Stimulated activated naive CD8-positive, alpha-beta T cell treated with anti-CD3 and anti-CD28 coated beads, Interleukin-15, Interleukin-2, amounts not matched to agents 100 U/mL and 50 U/mL, for 24 hours (primary cell): ENCODE data around the gene DAB1.

Source experiments
- ATAC-seq: fragments of 150-1000 bp; cut with Tn5 transposase; one replicate; pipeline ENCODE4 v1.10.0; 2021
- DNase-seq: peaks from one replicate; pipeline ENCODE4 v3.0.0; 2021

The DAB1 gene

DNA sequence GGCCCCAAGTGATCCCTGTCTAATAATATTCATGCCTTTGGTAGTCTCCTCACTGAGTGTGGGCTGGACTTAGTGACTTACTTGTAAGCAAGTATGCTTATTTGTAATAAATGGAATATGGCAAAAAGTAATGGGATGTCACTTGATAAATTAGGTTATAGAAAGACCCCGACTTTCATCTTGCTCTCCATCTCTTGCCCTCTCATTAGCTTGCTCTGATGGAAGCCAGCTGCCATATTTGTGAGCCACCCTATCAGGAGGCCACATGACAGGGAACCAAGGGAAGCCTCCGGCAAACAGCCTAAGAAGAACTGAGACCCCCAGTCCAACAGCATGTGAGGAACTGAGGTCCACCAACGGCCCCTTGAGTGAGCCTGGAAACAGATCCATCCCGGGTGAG lies 107.0 kb downstream of the DAB1 start:
- ATAC-seq (no peak), DNase-seq (no peak)

DNA sequence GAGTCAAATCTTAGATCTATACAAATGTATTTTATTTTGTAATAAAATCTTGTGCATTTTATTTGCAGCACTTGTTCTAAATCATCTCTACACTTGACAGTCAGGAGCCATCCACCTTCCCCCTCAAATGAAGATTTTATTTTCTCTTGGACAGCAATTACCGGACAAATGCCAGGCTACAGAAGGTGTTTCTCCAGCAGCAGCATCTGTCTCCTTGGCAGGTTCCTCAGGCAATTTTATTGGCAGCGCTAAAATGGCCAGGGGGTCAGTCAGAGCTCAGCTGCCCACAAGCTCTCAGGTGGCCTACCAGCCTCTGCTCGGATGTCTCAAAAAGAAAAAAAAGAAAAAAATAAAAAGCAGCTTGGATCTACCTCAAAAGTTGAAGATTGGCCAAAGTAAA lies 107.6 kb downstream of the DAB1 start:
- DNase-seq: no peak
- no peak for ATAC-seq

DNA sequence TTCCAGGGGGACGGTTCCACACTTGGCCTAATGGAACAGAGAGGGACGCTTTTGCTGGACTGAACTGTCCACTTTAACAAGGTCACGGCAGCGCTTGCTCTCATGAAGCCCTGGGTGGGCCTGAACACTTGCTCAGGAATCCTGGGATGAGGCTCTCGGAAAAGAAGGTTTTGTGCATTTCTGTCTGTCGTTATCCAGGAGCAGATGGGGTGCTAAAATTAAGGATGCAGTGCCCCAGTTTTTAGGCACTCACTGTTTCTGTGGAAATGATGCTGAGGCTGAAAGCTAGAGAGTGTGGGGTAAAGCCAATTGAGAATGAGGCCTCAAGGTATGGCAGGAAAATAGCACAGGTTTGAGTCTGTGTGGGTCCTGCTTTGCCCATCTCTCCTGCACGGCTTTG lies 111.0 kb downstream of the DAB1 start:
- DNase-seq (no peak), ATAC-seq (no peak)

DNA sequence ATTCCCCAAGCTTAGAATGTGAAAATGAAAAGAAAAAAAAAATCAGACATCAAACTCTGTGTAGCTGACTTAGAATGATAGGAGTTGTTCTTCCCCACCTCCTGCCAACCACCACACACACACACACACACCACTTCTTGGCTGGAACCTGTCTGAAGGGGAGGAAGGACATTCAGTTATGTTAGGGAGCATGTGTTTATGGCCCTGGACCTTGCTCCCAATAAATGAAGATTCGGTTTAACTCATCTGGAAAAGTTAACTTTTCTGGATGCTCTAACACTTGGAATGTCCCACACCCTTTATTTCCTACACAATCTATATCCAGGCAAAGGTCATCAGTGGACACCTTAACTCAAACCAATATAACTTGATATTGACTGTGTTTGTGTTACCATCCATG lies 112.4 kb downstream of the DAB1 start:
- DNase-seq: no peak
- ATAC-seq: no peak

DNA sequence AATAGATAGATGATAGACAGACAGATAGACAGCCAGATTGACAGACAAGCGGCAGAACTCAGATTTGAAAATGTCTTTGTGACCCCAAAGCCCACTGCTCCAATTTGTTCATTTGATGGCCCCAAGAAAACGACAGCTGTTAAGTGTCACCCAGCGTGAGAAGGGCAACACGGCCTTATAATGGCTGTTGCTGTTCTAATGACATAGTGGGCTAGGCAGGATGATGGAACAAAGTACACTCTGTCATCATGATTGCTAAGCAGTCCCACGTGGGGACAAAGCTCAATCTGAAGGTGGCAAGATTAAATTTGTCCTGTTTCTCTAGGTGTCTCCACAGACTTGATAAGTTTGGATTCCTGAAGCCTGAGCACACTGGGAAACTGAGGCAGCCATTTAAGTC lies 112.9 kb downstream of the DAB1 start:
- no peak for ATAC-seq
- DNase-seq: no peak

DNA sequence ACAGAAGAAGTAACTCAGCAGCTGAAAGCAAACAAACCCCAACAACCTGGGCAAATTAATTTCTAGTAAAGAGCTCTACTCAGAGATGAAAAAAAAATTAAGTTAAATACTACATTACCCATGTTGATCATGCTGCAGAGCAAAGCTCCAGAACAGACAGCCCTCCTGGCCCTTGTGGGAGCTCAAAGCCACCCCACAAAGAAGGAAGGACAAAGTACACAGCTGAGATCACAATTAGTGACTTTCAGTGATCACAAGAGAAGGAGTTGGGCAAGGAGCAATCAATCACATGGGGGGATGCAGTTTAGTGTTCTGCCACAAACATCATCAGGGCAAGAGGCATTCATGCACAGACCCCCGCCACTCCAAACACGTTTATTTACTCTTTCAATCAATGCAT lies 114.2 kb downstream of the DAB1 start:
- no peak for ATAC-seq
- no peak for DNase-seq

DNA sequence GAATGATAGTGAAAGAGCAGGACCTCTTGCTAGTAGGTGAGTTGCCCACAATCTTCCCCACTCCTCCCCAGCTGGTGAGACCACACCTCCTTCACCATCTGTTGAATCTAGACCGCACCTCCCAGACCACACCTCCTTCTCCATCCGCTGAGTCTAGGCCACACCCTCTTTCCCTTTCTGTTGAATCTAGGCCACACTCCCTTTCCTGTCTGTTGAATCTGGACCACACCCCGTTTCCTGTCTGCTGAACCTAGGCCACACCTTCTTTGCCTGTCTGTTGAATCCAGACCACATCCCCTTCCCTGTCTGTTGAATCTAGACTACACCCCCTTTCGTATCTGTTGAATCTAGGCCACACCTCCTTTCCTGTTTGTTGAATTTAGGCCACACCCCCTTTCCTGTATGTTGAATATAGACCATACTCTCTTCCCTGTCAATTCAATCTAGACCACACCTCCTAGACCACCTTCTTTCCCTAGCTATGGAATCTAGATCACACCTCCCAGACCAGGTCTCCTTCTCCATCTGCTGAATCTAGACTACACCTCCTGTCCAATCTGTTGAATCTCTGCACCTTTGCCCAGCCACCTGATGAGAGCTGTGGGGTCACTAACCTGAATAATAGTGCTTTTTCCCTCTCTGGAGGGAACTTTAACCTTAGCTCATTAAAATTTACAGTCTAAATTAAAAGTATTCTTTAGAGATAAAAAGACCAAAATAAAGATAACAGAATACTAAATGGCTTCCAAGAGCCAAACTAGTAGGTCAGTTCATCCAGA lies 116.3 kb downstream of the DAB1 start:
- DNase-seq: peak; percentile 5

DNA sequence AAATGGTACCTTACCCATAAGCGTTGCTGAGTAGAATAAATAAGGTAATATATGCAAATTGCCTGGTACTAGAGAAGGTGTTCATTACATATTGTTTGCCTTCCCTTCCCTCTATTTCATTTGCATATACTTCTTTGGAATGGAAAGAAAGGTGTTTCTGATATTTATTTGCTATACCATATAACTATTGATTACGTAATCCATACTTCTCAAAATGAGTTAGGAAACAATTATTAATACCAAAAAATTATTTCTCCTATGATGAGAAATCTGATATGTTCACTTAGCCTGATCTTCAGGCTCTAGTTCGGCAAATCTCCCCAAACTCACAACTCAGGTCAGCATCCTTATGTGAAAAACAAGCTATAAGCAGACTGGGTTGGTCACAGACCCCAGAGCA lies 119.3 kb downstream of the DAB1 start:
- ATAC-seq (no peak), DNase-seq (no peak)

More for the DNA sequence above, 116.3 kb downstream of the DAB1 start:
- peak; percentile 71 for ATAC-seq

DNA sequence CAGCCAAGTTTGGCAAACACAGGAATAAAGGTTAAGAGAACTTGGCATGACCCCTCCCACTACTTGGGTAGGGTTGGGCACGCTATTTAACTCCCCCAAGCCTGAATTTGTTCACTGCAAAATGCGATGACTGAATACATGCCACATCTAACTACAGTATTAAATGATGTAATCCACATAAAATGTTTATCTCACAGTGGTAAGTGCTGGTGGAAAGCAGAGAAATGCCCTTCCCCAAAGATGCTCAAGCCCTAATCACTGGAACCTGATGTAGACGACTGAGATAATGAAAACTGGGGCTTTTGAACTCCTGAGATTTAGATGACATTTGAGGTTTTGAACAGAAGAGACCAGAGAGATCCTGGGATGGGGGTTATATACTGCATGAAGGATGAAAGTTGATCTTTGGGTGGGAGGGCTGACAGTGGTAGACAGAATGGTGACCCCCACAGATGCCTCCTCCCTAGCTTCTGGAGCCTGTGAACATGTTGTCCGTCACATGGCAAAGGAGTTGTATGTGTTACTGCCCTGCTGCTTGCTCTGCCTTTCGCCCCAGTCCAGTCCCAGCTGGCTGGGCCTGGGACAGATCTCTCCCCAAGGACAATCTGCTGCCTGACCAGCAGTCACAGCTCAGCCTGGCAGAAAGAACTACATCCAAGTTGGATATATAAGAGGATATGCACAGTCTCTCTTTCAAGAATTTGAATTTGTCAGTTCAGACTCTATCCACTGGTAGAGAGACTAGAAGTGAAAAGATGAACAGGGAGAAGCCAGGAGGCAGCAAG lies 120.9 kb downstream of the DAB1 start:
- no peak for DNase-seq
- no peak for ATAC-seq

DNA sequence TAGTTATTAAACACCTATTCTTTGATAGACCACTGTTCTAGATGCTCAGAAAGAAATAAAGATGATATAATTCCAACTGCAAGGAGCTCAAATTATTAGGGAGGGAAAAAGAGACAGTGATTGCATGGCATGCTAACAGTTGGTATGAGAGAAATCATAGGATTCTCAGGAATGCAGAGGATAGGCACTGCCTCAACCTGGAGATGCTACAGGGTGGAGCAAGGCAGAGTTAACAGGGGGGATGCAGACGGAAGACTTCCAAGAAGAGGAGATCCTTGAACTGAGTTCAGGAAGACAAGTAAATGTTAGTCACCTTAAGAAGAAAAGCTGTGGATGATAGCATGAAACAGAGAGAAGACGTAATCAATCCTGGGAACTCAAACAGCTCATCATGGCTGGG lies 123.7 kb downstream of the DAB1 start:
- ATAC-seq: no peak
- no peak for DNase-seq

DNA sequence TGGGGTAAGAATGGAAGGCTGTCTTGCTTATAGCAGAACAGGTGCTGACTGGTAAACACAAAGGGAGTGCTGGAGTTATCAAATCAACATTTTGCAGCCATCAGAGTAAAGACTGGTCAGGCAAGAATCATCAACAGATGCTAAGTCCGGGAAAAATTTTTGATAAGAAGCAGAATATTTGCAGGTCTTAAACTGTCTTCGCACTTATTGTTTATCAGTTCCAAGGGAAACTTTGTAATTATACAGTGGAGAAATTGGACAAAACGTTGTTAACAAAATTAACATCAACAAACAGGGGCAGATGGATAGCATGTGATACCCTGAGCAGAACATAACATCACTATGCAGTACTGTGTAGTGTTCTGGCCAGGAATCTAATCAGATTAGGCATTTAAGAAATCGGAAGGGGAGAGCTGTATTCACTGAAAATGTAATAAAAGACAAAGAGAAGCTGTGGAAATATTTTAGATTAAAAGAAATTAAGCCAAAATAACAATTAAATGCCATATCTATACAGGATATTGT lies 127.1 kb downstream of the DAB1 start:
- no peak for DNase-seq
- ATAC-seq: no peak

DNA sequence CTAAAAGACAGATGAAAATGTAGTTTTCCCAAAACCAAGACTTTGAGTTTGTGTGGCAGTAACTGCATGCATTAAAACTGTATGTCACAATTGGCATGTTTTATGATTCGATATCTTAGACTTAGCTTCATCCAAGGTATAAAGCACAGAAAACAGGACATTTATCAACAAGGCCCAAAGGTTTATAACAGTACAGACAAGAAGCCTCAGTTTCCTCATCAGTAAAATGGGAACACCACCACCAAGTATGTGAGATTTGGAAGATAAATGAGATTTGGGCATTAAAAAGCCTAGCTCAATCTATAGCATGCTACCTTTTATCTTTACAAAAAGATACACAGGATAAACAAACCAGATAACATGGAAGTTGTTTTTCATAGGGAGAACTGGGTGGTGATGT lies 128.5 kb downstream of the DAB1 start:
- ATAC-seq (no peak), DNase-seq (no peak)

DNA sequence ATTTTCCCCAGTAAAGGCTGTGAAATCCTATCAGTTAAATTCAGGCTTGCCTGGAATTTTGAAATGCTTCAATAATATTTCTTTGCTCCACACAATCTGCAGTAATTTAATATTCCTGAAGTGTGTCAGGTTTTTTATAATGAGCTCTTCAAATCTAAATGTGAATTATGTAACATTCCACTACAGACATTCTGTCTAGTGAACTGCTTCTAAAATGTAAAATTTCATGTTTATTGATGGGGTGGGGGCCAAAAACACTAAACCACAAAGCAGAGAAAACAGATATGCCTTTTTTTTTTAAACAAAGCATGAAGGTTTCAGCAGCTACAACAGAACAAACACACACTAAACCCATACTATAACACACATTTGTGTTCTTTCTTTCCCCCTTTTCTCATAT lies 129.7 kb downstream of the DAB1 start:
- ATAC-seq: no peak
- DNase-seq: no peak

DNA sequence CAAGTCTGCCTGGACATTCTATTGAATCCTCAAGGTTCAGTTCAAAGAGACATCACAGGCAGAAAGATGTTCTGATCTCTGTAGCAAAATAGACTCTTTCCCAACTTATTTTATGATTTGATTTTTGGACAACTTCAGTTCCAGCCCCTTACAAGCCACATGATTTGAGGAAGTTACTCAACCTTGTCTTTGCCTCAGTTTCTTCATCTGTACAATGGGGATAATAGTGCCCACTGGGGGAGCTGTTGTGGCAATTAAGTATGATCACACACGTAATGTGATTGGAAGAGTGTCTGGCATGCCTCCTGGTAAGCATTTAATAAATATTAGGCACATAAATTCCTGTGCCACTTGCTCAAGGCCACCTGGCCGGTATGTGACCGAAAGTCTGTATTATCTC lies 130.6 kb downstream of the DAB1 start:
- no peak for DNase-seq
- ATAC-seq: no peak

DNA sequence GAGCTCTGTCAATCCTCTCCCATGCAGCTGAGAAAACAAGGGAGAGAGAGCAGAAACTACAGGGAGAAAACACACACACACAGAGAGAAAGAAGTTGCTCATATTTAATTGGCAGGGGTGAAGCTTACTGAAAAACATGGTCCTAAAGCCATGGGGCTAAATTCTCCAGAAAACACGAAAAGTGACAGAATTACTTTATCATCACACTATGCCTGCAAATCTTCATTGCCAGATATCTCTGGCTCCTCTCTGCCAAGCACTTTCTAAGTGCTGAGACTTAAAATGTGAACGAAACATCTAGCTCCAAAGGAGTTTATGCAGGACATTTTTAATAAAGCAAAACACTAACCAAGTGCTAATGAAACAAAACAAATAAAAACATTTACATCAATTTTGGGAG lies 134.1 kb downstream of the DAB1 start:
- DNase-seq (no peak), ATAC-seq (no peak)

DNA sequence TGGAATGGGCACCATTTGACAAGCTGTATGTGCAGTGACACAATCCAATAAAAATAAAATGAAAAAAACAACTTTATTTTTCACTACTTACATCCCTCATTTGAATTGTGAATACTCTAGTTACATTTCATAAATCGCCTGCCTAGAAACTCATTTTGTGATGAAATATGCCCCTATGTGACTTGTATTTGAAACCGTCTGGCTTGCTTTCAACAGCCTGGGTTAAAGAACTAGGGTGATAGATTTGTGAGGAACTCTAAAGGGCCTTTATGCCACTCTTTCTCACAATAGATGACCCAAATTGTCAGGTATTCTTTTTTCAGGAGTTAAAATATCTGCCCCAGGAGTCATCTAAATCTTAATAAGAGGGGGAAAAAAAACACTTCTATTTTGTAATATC lies 137.9 kb downstream of the DAB1 start:
- DNase-seq (no peak), ATAC-seq (no peak)

DNA sequence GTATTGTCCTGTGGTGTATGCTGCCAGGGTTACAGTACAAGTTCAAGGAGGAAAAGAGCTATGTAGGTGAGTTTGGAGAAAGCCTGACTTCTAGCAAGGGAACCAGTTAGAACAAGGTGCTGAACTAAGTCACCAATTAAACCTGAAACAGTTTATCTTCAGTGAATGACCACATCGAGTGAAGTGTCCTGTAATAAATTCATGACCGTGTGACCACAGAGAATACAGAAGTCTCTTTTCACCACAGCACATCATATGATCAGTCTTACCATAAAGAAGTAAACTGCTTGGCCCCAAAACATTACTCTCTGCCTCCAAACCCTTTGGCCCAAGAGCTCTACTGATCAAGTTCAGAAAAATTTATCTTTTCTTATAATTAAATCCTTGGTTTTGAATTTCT lies 141.4 kb downstream of the DAB1 start:
- DNase-seq: no peak
- no peak for ATAC-seq

DNA sequence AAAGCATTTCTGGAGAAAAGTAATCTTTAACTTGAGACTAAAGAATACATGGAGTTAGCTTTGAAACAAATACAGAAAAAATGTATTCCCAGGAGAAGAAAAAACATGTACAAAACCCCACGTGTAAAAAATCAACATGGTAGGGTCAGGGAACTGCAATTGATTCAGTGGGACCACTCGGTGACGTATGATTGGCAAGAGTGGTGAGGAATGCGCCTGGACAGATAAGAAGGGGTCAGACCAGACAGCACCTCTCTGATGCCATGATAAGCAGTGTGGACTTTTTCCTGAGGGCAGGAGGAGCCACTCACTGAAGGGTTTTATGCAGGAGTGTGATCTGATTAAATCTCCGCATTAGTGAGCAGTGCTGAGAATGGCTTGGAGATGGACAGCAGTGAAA lies 142.5 kb downstream of the DAB1 start:
- ATAC-seq (no peak), DNase-seq (no peak)

DNA sequence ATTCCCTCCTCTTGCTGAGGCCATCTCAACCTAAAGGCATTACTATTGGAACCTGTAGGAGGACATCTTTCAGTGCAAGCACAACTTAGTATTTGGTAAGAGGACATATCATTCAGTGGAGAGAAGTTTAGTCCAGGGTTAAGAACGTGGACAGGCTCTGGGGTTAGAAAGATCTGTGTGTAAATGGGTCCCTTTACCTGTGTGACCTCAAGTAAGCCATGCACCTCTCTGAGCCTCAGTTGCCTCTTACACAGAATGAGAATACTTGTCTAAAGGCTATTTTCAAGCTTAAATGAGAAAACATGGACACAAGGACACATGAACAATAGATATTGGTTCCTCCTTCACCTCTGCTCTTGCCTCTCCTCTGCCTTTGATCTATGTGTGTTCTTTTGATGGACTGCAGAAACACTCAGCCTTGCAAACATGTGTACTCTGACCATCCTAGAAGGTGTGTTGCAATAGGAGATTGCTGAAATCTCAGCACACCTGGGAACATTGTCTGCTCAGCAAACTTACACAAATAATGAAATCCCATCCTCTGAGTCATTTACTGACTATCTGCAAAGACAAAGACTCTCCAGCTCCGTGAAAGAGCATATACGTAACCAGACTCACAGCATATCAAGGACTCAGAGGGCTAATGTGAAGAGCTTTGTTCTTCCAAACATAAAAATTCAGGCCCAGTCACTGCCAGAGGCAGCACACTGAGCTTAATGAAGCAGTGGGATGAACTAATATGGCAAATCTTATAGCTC lies 143.8 kb downstream of the DAB1 start:
- ATAC-seq (no peak), DNase-seq (no peak)

DNA sequence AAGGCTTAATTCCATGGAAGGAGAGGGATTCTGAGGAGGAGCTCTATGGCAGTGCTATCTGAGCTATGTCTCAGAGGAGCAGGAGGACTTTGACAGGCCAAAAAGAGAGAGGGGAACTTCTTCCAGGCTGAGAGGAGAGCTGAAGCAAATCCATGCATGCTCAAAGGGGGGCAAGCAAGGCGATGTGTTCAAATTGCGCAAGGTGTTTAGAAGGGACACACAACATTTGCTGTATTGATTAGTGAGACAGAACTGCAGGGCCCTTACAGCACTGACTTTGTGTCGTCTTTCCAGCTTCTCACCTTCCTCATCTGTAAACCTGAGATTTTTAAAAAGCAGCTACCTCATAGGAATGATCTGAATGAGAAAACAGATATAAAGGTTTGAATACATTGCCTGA lies 145.3 kb downstream of the DAB1 start:
- DNase-seq (no peak), ATAC-seq (no peak)

DNA sequence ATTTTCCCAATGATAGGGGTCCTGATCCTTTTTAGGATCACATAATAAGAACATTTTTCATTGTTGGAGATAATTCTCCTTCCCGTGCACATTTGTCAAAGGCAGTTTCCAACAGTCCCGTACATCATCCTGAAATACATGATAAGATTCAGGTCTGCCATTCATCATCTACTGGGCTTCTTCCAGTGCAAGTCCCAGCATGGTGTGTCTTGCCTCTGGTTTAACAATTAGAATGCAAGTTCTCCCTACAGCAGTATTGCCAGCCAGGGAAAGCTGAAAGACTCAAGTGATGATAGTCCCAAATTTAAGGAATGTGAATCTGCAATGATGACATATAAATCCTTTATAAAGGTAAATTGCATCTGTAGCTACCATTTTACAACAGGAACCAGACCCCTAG lies 146.2 kb downstream of the DAB1 start:
- DNase-seq (no peak), ATAC-seq (no peak)

DNA sequence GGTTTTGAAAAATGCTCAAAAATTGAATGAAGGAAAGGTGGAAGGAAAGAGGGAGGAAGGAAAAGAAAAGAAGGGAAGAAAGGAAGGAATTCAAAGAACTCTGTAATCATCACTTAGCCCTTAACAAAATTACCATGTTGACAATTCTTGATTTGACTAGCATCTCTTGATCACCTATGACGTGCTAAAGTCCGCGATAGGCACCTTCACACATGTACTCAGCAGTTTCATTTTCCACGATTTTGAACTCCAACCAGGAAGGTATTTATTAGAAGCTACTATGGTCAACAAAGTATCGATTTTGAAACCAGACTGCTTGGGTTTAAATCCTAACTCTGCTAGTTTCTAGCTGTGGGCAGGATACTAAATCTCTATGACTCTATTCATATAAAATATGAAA lies 146.9 kb downstream of the DAB1 start:
- no peak for DNase-seq
- ATAC-seq: no peak

DNA sequence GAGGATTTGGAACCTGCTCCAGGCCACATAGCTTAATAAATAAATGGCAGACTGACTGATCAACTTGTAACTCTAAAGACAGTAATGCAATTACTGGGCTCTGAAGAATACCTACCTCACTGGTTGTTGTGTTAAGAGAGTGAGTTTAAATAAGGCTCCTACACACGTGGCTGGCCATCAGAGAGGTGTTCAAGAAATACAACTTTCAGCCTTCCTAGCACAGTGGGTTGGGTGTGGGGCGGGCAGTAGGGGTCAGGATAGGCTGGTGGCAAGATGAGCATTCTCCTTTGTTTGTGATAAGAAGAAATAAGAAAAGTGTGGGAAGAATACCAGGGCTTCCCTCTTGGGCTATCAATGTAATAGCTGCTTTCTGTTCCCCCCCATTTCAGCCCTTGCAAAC lies 151.3 kb downstream of the DAB1 start:
- no peak for ATAC-seq
- DNase-seq: no peak
